Lower leg skin (tissue), 4 donors: Measurements from ENCODE around the gene CDCP1. TPM values are rescaled to one million over a fixed set of nuclear protein-coding genes. Genes with fewer than 3 reads are reported as not detected.
A peak's percentile ranks its signal among the peaks of the same experiment; 100 is the strongest.

Experiments used
- DNase-seq, 2 donors: peaks; one replicate each; pipeline ENCODE4 v3.0.0-alpha.2; 2019; ENCODE audit warnings: low spot score in 2 of 2
- H3K4me3 ChIP-seq: fragments of 200-600 bp; sonication (generic); 2 replicates; pipeline ENCODE4 v1.5.1; 2017; ENCODE audit warnings: mild to moderate bottlenecking, low read depth; ENCODE audit not compliant: poor library complexity, severe bottlenecking
- CTCF ChIP-seq, 3 donors: fragments of 450-650 bp; IDR thresholded peaks; one replicate each; pipeline ENCODE4 v1.5.1; 2016; ENCODE audit warnings: antibody characterized with exemption in 3 of 3, mild to moderate bottlenecking in 3 of 3, moderate library complexity in 2 of 3
- POLR2A ChIP-seq, 2 donors: fragments of 450-650 bp; IDR thresholded peaks; one replicate each; pipeline ENCODE4 v1.6.1; 2016 to 2017; ENCODE audit warnings: antibody characterized with exemption in 2 of 2, mild to moderate bottlenecking in 1 of 2, moderate library complexity in 1 of 2
- WGBS, 2 donors: methylation state at CpG; one replicate each; pipeline ENCODE4 v1.1.5; 2018; 5-methylcytosine and 5-hydroxymethylcytosine counted together
- intact Hi-C: fragments of 100-400 bp; cut with DNase I; formaldehyde crosslinking; loops from one replicate; pipeline ENCODE4 v1.15.0; 2023; ENCODE audit warnings: low total_unique reads
- total RNA-seq, 4 donors: library from RNA; depleted of rRNA; stranded (reverse); fragments of >200 nt; gene quantifications; one replicate each; pipeline ENCODE4 v1.1.0, GENCODE V29; 2016

Gene CDCP1
- total RNA-seq, 4 donors from 2014 or later = 43.8 to 79.0 (median 57.1) TPM

GRCh38 chr3:45103753-45104714 lies 42.1 kb downstream of the CDCP1 start:
- intact Hi-C loops = no loop called here
- H3K4me3 ChIP-seq = no peak overlapping the region
- 87 to 89% methylated on average over 4 of the region's 4 CpGs for WGBS, 2 donors
- TF ChIP-seq POLR2A (IDR thresholded peaks at IDR 0.05) (no peak), CTCF (IDR thresholded peaks at IDR 0.05) (no peak)
- DNase-seq = peak in 1 of 2 donors; percentile 3

GRCh38 chr3:45103334-45103733 lies 42.8 kb downstream of the CDCP1 start:
- H3K4me3 ChIP-seq = no peak overlapping the region
- DNase-seq = peak in 1 of 2 donors; percentile 17
- 90 to 97% methylated on average over 2 of the region's 2 CpGs for WGBS, 2 donors
- TF ChIP-seq POLR2A (IDR thresholded peaks at IDR 0.05) (no peak), CTCF (IDR thresholded peaks at IDR 0.05) (no peak)
- intact Hi-C loops = no loop called here

GRCh38 chr3:45100981-45101407 lies 45.2 kb downstream of the CDCP1 start:
- no peak for DNase-seq
- H3K4me3 ChIP-seq = no peak overlapping the region
- intact Hi-C loops = no loop called here
- 78 to 84% methylated on average over 3 of the region's 3 CpGs for WGBS, 2 donors
- TF ChIP-seq CTCF (IDR thresholded peaks at IDR 0.05) (no peak), POLR2A (IDR thresholded peaks at IDR 0.05) (no peak)

- intact Hi-C loops = no loop called here
- TF ChIP-seq CTCF (IDR thresholded peaks at IDR 0.05) = no peak
- TF ChIP-seq POLR2A (IDR thresholded peaks at IDR 0.05) = no peak
- 85% methylated on average over 5 of the region's 5 CpGs for WGBS, 2 donors
- no peak overlapping the region for H3K4me3 ChIP-seq
- DNase-seq = no peak
Measured at GRCh38 chr3:45098310-45098709, 47.9 kb downstream of the CDCP1 start.

GRCh38 chr3:45097296-45097883 lies 48.8 kb downstream of the CDCP1 start:
- H3K4me3 ChIP-seq = no peak overlapping the region
- no peak for DNase-seq
- intact Hi-C loops = no loop called here
- WGBS, 2 donors = 61 to 70% methylated on average over 6 of the region's 6 CpGs
- TF ChIP-seq POLR2A (IDR thresholded peaks at IDR 0.05) (no peak), CTCF (IDR thresholded peaks at IDR 0.05) (no peak)
